HepG2 (cell line): ENCODE measurements around the gene DNPH1. TPM values are rescaled to one million over a fixed set of nuclear protein-coding genes. Genes with fewer than 3 reads are reported as not detected.
A peak's percentile ranks its signal among the peaks of the same experiment; 100 is the strongest.

ENCODE experiments used
- BORCS8-MEF2B ChIP-seq: sonication (generic); formaldehyde crosslinking; IDR thresholded peaks from 2 replicates; pipeline ENCODE4 v1.8.0; 2022; ENCODE audit warnings: mild to moderate bottlenecking, missing genetic modification reagents
- CENPBD1 ChIP-seq: sonication (generic); formaldehyde crosslinking; IDR thresholded peaks from 2 replicates; pipeline ENCODE4 v1.8.0; 2022; ENCODE audit warnings: missing genetic modification reagents, low read depth, mild to moderate bottlenecking, borderline replicate concordance
- FIP1L1 ChIP-seq: fragments of 200-400 bp; formaldehyde crosslinking; IDR thresholded peaks from 2 replicates; pipeline ENCODE4 v1.6.1; 2018; ENCODE audit warnings: low read depth, mild to moderate bottlenecking, low read length, moderate library complexity, borderline replicate concordance; ENCODE audit not compliant: insufficient read depth
- FLYWCH1 ChIP-seq: sonication (generic); formaldehyde crosslinking; IDR thresholded peaks from 2 replicates; pipeline ENCODE4 v1.8.1; 2023; ENCODE audit warnings: mild to moderate bottlenecking, missing genetic modification reagents
- JARID2 ChIP-seq: sonication (generic); formaldehyde crosslinking; IDR thresholded peaks from 2 replicates; pipeline ENCODE4 v1.8.1; 2023; ENCODE audit warnings: missing genetic modification reagents, inconsistent platforms; ENCODE audit not compliant: insufficient replicate concordance
- ZBTB39 ChIP-seq: sonication (generic); formaldehyde crosslinking; IDR thresholded peaks from 2 replicates; pipeline ENCODE4 v1.5.0; 2020; ENCODE audit warnings: missing genetic modification reagents
- ZMYM3 ChIP-seq: sonication (generic); formaldehyde crosslinking; IDR thresholded peaks from 2 replicates; pipeline ENCODE4 v1.5.1; 2020; ENCODE audit warnings: mild to moderate bottlenecking, missing genetic modification reagents
- polyA plus RNA-seq, 8 experiments: library from polyadenylated mRNA; depleted of rRNA in 3 of 8; stranded (reverse) in 7 of 8; unstranded in 1 of 8; fragments of >200 nt; fragmentation: Illumina TruSeq in 4 of 8; extraction: Trizol in 4 of 8; gene quantifications; 2 replicates each; pipeline versions ENCODE4 v1.2.1 to v1.2.3, GENCODE V29; 2011 to 2016; ENCODE audit warnings: low read depth in 4 of 8, missing spikeins in 1 of 8, mixed read lengths in 1 of 8; ENCODE audit not compliant: insufficient read depth in 1 of 8
- total RNA-seq, 5 experiments: library from RNA; depleted of rRNA; stranded (reverse); fragments of >200 nt; fragmentation: Illumina TruSeq; extraction: Trizol; gene quantifications; 2 replicates each; pipeline ENCODE4 v1.2.3, GENCODE V29; 2016; ENCODE audit warnings: low read depth in 1 of 5
- TF ChIP-seq, protein P1 (sequence below): sonication (generic); formaldehyde crosslinking; IDR thresholded peaks from 2 replicates; pipeline ENCODE4 v1.4.0; 2020; ENCODE audit warnings: missing genetic modification reagents
- TF ChIP-seq, protein P2 (sequence below): sonication (generic); formaldehyde crosslinking; IDR thresholded peaks from 2 replicates; pipeline ENCODE4 v1.9.0; 2021; ENCODE audit warnings: mild to moderate bottlenecking, missing genetic modification reagents
- TF ChIP-seq, protein P3 (sequence below): sonication (generic); formaldehyde crosslinking; IDR thresholded peaks from 2 replicates; pipeline ENCODE4 v1.4.0; 2020; ENCODE audit warnings: missing genetic modification reagents
- TF ChIP-seq, protein P4 (sequence below): sonication (generic); formaldehyde crosslinking; IDR thresholded peaks from 2 replicates; pipeline ENCODE4 v1.5.0; 2020; ENCODE audit warnings: missing genetic modification reagents, mild to moderate bottlenecking, borderline replicate concordance

DNPH1 gene
- total and polyA plus RNA-seq, 2 of the 13 experiments (the other 11 are each of a cell fraction or from before 2014, with no cell fraction given), result 56.5 to 75.1 TPM

GRCh38 chr6:43181942-43182860 lies 47.1 kb downstream of the DNPH1 start, which contains the start of gene CUL9 (continued):
- TF ChIP-seq, protein P1, sequence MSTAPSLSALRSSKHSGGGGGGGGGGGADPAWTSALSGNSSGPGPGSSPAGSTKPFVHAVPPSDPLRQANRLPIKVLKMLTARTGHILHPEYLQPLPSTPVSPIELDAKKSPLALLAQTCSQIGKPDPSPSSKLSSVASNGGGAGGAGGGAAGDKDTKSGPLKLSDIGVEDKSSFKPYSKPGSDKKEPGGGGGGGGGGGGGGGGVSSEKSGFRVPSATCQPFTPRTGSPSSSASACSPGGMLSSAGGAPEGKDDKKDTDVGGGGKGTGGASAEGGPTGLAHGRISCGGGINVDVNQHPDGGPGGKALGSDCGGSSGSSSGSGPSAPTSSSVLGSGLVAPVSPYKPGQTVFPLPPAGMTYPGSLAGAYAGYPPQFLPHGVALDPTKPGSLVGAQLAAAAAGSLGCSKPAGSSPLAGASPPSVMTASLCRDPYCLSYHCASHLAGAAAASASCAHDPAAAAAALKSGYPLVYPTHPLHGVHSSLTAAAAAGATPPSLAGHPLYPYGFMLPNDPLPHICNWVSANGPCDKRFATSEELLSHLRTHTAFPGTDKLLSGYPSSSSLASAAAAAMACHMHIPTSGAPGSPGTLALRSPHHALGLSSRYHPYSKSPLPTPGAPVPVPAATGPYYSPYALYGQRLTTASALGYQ (CRISPR knock-in tag), result 0 out of 2 replicates have a peak, but pooled peaks have one; percentile 31
- TF ChIP-seq, protein P2, sequence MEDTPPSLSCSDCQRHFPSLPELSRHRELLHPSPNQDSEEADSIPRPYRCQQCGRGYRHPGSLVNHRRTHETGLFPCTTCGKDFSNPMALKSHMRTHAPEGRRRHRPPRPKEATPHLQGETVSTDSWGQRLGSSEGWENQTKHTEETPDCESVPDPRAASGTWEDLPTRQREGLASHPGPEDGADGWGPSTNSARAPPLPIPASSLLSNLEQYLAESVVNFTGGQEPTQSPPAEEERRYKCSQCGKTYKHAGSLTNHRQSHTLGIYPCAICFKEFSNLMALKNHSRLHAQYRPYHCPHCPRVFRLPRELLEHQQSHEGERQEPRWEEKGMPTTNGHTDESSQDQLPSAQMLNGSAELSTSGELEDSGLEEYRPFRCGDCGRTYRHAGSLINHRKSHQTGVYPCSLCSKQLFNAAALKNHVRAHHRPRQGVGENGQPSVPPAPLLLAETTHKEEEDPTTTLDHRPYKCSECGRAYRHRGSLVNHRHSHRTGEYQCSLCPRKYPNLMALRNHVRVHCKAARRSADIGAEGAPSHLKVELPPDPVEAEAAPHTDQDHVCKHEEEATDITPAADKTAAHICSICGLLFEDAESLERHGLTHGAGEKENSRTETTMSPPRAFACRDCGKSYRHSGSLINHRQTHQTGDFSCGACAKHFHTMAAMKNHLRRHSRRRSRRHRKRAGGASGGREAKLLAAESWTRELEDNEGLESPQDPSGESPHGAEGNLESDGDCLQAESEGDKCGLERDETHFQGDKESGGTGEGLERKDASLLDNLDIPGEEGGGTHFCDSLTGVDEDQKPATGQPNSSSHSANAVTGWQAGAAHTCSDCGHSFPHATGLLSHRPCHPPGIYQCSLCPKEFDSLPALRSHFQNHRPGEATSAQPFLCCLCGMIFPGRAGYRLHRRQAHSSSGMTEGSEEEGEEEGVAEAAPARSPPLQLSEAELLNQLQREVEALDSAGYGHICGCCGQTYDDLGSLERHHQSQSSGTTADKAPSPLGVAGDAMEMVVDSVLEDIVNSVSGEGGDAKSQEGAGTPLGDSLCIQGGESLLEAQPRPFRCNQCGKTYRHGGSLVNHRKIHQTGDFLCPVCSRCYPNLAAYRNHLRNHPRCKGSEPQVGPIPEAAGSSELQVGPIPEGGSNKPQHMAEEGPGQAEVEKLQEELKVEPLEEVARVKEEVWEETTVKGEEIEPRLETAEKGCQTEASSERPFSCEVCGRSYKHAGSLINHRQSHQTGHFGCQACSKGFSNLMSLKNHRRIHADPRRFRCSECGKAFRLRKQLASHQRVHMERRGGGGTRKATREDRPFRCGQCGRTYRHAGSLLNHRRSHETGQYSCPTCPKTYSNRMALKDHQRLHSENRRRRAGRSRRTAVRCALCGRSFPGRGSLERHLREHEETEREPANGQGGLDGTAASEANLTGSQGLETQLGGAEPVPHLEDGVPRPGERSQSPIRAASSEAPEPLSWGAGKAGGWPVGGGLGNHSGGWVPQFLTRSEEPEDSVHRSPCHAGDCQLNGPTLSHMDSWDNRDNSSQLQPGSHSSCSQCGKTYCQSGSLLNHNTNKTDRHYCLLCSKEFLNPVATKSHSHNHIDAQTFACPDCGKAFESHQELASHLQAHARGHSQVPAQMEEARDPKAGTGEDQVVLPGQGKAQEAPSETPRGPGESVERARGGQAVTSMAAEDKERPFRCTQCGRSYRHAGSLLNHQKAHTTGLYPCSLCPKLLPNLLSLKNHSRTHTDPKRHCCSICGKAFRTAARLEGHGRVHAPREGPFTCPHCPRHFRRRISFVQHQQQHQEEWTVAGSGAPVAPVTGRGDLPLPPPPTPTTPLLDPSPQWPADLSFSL, result no peak
- TF ChIP-seq ZMYM3 (CRISPR knock-in tag), result peak; percentile 60; the same call in 1 of the 2 replicates
- TF ChIP-seq, protein P3, sequence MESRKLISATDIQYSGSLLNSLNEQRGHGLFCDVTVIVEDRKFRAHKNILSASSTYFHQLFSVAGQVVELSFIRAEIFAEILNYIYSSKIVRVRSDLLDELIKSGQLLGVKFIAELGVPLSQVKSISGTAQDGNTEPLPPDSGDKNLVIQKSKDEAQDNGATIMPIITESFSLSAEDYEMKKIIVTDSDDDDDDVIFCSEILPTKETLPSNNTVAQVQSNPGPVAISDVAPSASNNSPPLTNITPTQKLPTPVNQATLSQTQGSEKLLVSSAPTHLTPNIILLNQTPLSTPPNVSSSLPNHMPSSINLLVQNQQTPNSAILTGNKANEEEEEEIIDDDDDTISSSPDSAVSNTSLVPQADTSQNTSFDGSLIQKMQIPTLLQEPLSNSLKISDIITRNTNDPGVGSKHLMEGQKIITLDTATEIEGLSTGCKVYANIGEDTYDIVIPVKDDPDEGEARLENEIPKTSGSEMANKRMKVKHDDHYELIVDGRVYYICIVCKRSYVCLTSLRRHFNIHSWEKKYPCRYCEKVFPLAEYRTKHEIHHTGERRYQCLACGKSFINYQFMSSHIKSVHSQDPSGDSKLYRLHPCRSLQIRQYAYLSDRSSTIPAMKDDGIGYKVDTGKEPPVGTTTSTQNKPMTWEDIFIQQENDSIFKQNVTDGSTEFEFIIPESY (CRISPR knock-in tag), result peak; percentile 62
- no peak for TF ChIP-seq FIP1L1
- TF ChIP-seq FLYWCH1, result no peak
- TF ChIP-seq CENPBD1 (CRISPR knock-in tag), result no peak
- TF ChIP-seq JARID2 (CRISPR knock-in tag), result no peak
- TF ChIP-seq, protein P4, sequence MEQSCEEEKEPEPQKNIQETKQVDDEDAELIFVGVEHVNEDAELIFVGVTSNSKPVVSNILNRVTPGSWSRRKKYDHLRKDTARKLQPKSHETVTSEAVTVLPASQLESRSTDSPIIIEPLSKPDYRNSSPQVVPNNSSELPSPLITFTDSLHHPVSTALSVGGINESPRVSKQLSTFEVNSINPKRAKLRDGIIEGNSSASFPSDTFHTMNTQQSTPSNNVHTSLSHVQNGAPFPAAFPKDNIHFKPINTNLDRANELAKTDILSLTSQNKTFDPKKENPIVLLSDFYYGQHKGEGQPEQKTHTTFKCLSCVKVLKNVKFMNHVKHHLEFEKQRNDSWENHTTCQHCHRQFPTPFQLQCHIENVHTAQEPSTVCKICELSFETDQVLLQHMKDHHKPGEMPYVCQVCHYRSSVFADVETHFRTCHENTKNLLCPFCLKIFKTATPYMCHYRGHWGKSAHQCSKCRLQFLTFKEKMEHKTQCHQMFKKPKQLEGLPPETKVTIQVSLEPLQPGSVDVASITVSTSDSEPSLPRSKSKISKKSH (CRISPR knock-in tag), result peak; percentile 85
- TF ChIP-seq BORCS8-MEF2B (CRISPR knock-in tag), result peak; percentile 91; the same call in 1 of the 2 replicates
- no peak for TF ChIP-seq ZBTB39 (CRISPR knock-in tag)
